ENCODE data around the gene EGLN3.

- TF ChIP-seq CTCF (IDR thresholded peaks at IDR 0.05; ENCODE audit: borderline replicate concordance, extremely low read depth, low read length, poor library complexity, severe bottlenecking) = no peak
- TF ChIP-seq EZH2 (IDR thresholded peaks at IDR 0.05; ENCODE audit: borderline replicate concordance, low read depth, low read length, severe bottlenecking) = no peak
These were observed 22.0 kb downstream of the EGLN3 start for GRCh38 chr14:33928895-33929294.
